ENCODE results near the gene PLXNA4.
"Not testable (repeated sequence)": the region's sequence is repeated elsewhere in the genome, so short reads cannot be mapped to it uniquely, and the experiment has no call there.

PLXNA4 gene

DNA sequence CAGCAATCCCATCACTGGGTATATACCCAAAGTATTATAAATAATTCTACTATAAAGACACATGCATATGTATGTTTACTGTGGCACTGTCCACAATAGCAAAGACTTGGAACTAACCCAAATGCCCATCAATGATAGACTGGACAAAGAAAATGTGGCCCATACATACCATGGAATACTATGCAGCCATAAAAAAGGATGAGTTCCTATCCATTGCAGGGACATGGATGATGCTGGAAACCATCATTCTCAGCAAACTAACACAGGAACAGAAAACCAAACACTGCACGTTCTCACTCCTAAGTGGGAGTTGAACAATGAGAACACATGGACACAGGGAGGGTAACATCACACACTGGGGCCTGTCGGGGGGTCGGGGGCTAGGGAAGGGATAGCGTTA lies 186.2 kb downstream of the PLXNA4 start:
- DNase-seq (ENCODE audit: low spot score): not testable (repeated sequence)

DNA sequence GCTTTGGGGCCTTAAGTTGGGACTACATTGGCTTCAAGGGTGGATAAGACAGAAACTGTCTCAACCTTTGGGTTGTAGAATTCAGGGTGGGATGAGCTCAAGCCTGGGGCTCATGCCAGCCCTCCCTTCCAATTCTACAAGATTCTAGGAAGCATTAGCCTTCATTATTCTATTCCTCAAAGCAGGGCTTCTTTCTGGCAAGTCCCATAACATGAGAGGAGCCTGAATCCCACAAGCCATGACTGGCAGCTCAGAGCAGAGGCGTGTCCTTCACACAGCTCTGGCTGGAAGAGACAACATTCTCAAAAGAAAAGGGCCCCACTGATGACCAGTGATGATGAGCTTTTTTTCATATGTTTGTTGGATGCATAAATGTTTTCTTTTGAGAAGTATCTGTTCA lies 187.6 kb downstream of the PLXNA4 start:
- DNase-seq (ENCODE audit: low spot score): no peak

DNA sequence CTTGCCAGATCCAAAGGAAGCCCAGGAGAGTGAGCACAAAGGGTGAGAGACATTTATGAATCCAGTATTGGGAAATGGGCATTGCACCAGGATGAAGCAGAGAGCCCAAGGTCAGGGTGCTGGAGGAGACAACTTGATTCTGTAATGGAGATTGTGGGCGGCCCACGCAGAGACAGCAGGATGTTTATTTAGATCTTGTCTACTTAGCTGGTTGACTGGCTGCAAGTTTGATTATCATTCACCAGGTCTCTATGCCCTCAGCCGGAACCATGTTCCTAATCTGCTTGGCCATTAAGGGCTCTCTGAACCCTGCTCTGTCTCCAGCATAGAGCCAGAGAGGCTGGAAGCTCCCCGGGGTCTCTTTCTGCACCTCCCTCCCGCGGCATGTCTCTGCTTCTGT lies 188.7 kb downstream of the PLXNA4 start:
- no peak for DNase-seq (ENCODE audit: low spot score)

DNA sequence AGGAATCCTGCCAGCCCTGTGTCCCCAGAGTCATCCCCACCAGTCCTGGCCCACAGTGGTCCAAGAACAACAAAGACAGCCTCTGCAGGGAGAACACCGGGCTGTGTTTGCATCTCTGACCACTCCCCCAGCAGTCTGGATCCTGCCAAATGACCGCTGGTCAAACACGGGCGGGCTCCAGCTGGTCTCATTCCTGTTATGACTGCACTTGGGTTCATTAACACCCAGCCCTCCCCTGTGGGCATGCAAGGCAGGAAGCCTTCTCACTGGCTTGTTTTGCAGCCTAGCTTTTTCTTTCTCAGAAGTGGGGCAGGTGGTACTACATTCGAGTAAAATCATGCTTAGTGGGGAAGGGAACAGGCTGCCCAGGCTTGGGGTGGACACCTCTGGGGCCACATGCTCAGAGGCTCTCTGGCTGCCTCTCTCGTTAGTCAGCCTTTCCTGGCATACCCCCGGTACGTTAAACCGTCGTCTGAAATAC lies 190.0 kb downstream of the PLXNA4 start:
- no peak for DNase-seq (ENCODE audit: low spot score)

DNA sequence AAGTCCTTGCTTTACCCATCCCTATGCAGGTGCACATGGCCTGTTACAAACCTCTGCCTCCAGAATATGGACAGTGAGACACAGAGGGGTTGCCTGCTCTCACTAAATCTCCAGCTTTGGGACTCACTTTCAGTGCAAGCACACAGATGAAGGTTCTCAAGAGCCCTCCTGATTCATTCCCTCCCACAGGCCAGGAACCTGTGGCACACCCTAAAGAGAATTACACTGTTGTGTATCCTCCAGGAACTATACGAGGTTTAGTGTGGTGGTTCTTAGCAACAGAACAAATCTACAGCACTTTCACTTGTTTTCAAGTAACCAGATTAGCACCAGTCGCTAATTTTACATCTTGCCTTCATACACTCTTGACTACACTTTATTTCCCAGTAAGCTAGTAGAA lies 192.3 kb downstream of the PLXNA4 start:
- no peak for DNase-seq (ENCODE audit: low spot score)

GRCh38 chr7:132381742-132382472 lies 194.4 kb downstream of the PLXNA4 start:
- DNase-seq (ENCODE audit: low spot score): peak; percentile 43

DNA sequence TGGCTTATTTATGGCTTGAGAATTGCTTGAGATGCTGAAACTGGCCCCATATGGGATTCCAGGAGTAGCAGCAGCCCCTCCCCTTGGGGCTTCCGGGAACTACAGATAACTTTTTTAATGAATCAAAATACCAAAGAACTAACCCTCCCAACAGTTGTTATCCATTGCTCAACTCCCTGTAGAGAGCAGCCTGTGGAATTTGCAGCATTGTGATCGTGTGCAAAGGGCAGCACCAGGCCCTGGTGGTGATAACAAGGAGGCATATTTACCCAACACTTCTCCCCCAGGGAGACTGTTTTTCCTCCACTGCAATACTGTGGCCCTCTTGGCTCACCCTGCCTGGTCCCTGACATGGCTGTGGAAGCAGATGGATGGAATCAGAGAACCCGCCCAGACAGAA lies 196.2 kb downstream of the PLXNA4 start:
- DNase-seq (ENCODE audit: low spot score): peak; percentile 67

DNA sequence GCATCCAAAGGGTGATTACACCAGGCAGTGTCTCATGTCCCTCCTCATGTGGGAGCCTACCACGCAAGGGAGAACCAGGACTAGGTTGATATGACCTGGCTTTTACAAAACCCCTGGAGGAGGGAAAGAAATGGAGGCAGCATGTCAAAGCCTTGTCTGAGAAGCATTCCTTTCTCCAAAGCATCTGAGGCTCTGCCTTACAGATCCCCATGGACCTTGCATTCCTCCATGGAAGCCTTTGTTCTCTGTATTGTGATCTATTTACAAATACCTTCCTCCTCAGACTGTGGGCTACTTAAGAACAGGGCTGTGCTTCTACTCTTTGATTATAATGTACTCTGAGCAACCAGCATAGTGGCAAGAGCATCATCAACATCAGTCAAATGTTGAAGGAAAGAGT lies 197.0 kb downstream of the PLXNA4 start:
- no peak for DNase-seq (ENCODE audit: low spot score)

- no peak for DNase-seq (ENCODE audit: low spot score)
These were observed 198.3 kb downstream of the PLXNA4 start for GRCh38 chr7:132377703-132378584.

DNA sequence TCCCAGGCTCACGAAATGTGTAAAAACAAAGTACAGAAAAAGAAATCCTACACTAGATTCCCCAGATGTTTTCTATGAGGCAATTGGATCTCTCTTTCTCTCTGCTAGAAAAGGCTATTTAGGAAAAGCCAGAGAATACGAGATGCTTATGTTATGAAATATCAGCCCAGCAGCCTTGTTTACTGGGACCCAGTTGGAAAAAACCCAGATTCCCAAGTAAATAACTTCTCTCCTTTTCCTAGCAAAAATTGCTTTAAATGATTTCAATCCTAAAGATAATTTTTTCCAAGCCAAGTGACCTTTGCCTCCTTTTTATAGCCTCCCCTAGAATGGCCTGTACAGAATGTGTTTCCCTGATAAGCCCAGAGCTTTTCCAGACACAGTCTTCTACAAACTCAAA lies 199.3 kb downstream of the PLXNA4 start:
- DNase-seq (ENCODE audit: low spot score): peak; percentile 50

DNA sequence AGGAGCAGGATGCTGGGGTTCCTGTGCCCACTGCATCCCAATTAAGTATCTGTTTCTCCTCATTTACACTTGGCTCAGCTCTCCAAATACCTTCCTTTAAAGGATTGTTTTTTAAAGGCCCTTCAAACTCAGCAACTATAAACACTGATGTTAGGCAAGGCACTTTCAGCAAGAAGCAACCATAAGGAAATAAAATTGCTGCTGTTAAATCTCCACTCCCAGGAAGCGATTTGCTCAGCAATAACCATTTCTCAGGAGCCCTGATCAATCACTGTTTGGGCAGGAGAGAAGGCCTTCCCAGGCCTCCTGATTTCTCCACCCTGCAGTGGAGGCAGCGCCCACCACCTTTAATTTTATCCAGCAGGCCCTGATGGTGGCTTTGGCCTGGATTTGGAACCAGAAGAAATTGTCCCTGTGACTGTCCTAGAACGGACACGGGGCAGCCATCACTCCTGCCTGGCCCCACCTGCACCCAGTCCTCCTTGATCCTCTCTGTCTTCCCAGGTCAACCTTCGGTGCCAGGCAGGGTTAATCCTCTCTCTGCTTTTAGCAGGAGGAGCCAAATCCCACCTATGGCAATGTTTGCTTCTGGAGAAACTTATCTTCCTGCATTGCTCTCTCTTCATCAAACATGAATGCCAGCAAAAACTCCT lies 199.8 kb downstream of the PLXNA4 start:
- DNase-seq (ENCODE audit: low spot score): peak; percentile 32

GRCh38 chr7:132373879-132374278 lies 202.4 kb downstream of the PLXNA4 start:
- no peak for DNase-seq (ENCODE audit: low spot score)

DNA sequence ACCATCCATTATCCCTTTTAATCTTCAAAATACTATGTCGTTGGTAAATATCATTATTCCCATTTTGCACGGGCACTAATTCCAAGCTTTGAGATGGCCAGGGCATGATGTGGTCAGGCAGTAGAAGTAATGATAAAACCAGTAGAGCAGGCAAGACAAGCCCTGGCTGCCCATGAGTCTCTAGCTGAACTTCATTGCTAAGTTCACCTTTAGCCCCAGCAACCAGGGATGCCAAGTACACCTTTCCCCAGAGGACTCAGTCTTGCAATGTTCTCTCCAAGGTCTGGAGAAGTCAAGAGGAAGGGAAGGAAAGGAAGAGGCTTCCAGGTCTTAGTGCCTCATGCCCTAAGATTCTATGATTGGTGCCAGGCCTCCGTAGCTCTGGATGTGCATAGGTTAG lies 203.2 kb downstream of the PLXNA4 start:
- DNase-seq (ENCODE audit: low spot score): no peak

GRCh38 chr7:132371948-132372347 lies 204.3 kb downstream of the PLXNA4 start:
- no peak for DNase-seq (ENCODE audit: low spot score)

DNA sequence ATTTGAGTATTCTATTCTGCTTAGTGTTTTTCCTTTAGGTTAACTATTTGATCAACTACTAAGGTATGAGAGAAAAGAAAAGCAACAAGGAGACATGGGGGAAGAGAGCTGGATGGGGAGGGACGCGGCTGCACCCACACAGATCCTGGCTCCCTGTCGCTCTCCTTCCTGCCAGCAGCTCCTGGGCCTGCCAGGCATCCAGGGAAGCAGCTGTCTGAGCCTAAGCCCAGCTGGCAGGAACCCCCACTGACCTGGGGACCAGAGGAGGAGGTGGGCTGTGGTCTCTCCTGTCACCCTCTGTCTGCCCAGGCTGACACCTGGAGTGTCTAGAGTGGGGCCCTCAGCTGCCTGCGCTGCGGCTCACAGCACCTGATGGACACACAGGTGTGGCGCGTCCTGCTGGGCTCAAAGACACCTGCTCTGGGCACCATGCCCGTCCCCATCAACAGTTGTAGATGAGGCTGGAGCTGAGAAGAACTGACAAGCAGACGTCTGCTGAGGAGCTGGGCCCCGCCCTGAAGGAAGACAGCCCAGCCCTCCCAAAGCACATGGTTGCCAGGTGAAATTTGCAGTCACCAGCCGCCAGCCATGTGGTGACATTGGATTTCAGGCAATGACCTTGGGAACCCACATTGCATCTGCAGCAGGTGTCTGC lies 207.9 kb downstream of the PLXNA4 start:
- DNase-seq (ENCODE audit: low spot score): no peak

GRCh38 chr7:132367795-132368194 lies 208.5 kb downstream of the PLXNA4 start:
- DNase-seq (ENCODE audit: low spot score): no peak

DNA sequence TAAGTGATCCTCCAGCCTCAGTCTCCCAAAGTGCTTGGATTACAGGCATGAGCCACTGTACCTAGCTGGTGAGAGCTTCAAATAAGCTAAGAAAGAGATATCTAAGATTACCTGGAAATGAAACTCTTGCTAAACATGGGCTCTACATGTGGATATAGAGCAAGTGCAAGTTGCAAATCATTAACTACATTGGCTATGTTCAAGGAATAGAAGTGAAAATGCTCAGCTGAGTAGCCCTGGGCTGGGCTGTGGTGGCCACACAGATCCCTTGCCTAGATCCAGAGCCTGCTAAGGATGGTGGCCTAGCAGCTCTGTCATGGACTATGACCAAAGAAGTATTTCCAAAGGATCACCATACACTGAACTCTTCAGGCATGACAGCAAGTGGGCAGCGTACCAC lies 209.3 kb downstream of the PLXNA4 start:
- DNase-seq (ENCODE audit: low spot score): peak; percentile 50

- DNase-seq (ENCODE audit: low spot score): no peak
These were observed 212.0 kb downstream of the PLXNA4 start for GRCh38 chr7:132364226-132364625.

DNA sequence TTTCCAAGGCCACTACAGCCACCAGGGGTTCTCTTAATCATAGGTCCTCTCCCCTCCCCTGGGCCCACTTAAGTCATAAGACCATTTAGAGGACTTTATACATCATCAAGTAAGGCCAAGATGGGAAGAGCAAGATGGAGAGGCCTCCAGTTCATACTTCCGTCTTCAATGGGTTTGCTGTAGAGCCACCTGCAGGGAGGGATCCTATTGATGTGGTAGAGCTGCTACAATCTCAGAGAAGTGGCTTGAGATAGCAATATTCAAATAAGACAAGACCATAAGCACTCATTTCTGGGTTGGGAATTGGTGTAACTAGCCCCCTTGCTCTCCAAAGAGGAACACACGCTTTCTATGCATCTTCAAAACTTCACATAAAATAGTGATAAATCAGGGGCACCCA lies 214.2 kb downstream of the PLXNA4 start:
- no peak for DNase-seq (ENCODE audit: low spot score)

- no peak for DNase-seq (ENCODE audit: low spot score)
These were observed 215.1 kb downstream of the PLXNA4 start for GRCh38 chr7:132361146-132361545.

- no peak for DNase-seq (ENCODE audit: low spot score)
These were observed 216.5 kb downstream of the PLXNA4 start for GRCh38 chr7:132359743-132360142.

DNA sequence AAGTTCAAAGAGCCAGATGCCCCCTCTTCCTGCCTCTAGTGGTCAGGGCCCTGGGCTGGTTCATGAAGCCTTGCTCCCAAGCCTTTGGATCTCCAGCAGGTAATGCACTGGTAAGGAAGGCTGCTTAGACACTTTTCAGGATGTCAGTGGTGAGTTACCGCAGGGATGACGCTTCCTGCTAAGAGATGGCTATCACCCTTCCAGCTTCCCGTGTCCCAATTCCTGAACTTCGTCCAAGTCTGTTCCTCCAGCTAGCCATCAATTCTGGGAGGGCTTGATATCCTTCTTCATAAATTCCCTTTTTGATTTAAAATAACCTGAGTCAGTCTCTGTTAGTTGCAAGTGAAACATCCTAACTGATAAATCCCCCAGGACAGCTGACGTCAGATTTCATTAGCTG lies 221.2 kb downstream of the PLXNA4 start:
- DNase-seq (ENCODE audit: low spot score): no peak
